HG02588 (cell line): ENCODE data around the gene RBP3.
"Not testable (repeated sequence)": the region's sequence is repeated elsewhere in the genome, so short reads cannot be mapped to it uniquely, and the experiment has no call there.

ENCODE experiments used
- ATAC-seq: cut with Tn5 transposase; IDR thresholded peaks from one replicate; pipeline ENCODE4 v1.9.1; 2021; ENCODE audit warnings: mild to moderate bottlenecking, moderate library complexity; ENCODE audit not compliant: unreplicated experiment

RBP3 gene

DNA sequence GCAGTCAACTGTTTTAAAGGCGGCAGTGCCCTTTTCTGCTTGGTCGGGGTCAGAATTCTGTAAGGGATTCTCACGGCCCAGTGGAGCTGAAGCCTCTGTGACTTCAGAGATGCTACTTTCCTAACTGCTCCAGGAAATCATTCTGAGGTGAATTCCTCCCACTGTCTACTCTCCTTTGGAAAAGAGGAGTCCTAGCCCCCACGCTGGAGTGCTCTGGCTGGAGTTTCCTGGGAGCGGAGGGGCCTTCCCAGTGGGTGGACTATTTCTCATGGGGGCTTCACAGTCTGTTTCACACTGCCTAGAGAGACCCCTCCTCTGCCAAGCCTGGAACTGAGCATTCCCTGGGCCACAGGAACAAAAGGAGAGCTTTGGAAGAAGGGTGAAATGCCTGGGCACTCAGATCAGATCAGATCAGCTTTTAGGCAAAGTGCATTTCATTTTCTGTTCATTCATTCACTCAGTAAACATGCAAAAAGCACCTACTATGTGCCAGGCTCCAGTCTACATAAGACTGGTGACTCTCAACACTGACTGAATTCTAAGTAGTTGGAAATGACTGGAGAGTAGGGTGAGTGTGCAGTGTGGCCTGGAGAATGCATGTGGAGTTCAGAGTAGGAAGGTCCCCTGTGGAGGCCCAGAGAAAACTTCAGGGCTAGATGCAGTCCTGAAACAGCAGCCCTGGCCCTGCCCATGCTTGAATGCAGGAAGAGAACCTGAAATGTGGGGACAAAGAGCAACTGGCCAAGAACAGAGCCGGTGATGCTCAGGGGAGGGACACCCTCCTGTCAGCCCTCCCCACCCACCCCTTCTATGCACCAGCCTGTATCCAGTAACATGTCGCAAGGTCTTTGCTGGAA lies 23.7 kb downstream of the RBP3 start:
- no peak for ATAC-seq

DNA sequence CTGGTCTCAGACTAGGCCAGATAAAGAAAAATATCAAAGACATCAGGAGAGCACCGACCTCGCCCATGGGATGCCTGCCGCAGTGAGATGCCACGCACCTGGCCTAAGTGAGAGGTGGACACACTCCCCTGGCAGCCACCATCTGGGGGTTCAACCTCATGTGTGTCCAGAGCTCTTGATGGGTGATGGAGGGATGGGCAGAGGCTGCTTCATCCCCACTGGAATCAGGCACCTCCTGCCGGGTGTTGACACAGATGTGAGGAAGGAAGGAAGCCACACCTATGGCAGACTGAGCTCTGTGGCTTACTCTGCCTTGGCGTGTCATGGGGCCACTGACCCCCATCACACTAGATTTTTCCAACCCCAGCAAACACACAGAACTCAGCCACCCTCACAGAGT lies 24.6 kb downstream of the RBP3 start:
- ATAC-seq: no peak

DNA sequence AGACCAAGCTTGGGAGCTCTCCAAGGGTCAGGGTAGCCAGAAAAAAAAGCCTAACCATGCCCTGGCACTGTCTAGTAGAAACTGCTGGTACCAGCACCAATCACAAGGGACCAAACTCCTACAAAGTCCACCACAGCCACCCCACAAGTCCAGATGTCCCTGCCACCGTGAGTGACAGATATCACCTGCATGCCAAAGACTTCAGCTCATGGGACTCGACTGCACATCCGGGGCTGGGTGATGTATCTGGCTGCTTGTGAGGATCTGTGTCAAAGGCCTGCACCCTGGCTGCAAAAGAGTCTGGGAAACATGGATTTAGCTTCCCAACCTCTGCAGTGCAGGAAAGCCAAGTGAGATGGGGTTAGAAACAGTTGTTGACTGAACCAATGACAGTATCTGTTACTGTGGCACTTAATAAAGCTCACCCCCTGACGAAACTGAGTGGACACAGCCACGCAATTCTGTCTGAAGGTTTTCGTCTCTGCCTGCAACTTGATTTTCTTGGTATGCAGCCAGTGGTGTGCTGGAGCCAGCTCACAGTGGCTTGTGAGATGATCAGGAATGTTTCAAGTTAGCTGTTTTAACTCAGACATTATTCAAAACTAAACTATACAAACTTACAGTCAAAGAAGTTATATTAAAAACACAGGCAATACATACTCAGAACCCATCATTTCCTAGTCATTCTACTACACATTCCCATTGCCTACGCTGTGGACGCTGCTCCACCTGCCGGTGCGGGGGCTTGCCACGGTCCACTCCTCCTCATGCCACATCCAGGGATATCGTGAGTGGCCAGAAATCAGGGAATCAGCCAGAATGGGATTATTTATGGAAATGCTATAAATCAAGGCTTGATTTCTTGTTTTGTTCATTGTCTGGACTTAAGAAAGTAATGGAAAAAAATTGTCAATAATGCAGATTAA lies 26.7 kb downstream of the RBP3 start:
- no peak for ATAC-seq

DNA sequence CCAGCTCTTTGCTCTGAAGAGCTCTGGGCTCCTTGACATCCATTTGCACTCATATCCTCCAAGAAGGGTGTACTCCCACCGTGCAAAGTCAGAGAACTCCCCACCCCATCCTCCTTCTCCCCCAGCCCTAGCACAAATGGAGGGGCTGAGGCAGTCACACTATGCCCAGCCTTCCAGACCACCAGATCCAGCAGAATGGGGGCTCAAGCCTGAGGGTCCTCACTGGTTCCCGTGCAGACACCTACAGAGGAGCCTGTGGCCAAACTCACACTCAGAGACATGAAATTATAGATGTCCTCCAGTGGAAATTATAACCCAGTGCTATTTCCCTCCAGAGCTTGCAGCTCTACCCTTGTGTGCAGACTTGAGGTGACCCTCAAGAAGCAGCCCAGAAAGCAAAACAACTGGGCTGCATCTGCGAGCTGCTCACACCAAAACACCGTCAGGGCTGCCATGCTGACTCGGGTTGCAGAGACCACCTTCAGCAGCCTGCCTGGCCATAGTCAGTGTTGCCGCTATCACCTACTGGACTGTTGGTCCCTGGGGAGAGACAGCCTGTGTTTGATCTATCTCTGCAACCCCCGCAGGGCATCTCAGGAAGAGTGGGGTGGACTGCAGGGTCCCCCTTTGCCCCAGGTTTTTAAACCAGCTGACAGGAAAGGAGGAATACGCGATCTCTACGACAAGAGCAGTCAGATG lies 28.5 kb downstream of the RBP3 start:
- ATAC-seq: no peak

DNA sequence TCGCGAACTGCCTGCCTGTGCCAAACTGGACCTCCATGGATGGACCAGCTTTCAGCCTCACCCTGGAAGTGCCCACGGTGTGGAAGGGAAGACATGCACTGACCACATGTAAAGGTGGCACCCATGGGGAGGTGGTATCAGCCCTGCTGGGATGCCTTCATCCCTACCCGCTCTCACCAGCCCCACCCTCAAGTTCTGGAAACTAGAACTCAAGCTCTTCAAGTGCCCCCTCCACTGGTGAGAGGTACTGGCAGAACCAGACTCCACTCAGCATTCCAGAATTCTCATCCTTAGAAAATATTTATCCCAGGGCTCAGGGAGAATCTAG lies 30.0 kb downstream of the RBP3 start:
- no peak for ATAC-seq

DNA sequence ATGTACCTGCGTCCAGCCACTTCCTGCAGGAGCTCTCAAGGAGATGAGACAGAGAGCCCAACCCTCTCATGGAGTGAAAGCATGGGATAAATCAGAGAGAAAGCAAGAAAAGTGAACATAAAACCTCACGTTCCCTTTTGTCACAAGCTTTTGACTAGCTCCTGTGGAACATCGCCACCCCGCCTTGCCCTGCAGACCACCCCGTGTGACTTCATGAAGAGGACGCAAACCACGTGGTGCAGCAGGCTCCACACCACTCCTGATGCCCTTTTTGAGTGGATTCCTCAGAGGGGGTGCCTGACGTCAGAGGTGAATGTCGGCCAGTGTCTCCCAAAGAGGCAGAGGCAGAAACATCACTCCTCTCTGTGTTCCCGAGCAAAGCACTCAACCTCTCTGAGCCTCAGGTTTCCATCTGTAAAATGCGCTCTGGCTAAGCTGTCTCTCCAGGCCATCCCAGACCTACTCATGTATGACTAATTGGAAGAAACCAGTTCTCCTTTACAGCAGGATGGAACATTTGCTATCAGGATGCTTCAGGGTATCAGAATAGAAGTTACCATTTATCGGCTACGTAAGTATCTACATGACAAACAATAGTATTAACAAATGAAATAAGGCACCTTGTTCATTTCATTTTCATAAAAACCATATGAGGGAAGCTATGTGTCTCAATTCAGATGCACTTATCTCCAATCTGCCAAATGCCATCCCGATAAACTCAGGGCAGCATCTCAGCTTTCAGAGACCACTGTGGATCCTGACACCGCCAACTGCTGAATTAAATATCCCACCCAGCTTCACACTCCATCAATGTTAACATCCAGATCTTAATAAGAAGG lies 30.7 kb downstream of the RBP3 start:
- no peak for ATAC-seq

DNA sequence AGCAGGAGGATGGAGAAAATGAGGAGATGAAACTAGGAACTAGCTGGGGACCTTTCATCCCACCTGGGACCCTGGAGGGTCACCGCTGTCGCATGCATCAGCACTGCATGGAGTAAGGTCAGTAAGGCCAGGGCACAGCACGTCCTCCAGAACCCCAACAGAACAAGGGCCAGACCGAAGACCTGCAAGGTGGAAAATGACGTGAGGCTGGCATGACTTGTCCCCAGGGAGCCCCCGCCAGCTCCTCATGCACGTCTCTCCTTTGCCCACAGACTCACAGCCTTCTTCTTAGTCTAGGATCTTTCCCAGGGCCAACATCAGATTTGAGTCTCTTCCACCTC lies 31.3 kb downstream of the RBP3 start:
- no peak for ATAC-seq

DNA sequence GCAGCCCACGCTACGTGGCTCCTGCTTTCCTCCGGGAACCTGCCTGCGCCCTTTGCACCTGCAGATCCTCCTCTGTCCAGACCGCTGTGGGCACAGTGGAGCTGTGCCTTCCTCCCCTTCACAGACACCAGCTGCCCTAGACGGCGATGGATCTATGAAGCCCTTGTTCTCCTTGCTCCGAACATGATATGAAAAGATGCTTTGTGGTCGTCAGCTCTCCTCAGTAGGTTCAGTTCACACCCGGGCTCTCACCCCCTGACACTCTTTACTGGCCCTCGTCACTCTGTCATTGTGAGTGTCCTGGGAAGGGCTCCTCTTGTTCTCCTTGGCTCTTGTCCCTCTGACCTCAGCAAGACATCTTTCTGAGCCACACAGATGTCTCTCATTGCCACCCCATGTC lies 31.7 kb downstream of the RBP3 start:
- no peak for ATAC-seq

DNA sequence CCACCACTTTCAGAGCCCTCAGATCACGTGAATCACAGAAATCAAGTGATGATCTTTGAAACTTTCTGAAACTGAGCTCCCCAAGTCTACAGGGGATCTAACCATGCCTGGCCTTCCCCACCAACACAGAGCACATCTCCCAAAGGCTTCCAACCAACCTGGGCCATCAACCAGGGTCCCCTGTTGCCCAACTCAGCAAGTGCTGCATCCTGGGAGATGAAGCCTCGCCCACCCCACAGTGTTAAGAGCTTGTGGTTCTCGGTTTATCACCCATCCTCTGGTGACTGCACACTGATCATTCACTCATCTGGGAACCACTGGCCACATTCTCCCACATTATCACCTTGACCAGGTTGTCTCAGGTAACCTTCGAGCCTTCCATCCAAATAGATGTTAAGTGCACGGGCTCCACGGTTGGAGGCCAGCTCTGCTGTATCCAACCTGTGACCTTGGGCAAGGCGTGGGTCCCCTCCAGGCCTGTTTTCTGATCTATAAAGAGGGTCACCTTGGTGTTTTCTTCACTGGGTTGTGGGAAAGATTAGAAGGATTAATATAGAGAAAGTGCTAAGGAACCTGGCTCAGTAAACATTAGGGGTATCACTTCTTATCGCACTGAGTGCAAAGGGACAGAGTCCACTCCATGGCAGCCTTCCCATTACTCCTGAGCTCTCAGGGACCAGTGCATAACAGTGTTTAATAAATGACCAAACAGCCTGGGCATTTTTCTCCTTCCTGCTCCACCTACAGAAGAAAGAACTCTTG lies 32.4 kb downstream of the RBP3 start:
- ATAC-seq: no peak

DNA sequence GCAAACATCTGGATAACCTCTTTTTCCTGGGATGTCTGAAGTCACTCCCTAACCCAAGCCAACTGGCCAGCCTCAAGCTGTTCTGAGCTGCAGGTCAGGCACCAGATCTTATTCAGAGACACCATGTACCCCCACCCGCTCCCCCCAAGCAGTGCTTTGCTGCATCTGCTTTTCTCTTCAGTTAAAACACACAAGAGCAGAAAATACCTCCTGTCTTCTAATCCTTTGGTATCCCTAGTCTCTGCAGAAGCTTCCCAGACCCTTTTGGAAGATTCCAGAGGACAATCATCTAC lies 32.9 kb downstream of the RBP3 start:
- no peak for ATAC-seq

DNA sequence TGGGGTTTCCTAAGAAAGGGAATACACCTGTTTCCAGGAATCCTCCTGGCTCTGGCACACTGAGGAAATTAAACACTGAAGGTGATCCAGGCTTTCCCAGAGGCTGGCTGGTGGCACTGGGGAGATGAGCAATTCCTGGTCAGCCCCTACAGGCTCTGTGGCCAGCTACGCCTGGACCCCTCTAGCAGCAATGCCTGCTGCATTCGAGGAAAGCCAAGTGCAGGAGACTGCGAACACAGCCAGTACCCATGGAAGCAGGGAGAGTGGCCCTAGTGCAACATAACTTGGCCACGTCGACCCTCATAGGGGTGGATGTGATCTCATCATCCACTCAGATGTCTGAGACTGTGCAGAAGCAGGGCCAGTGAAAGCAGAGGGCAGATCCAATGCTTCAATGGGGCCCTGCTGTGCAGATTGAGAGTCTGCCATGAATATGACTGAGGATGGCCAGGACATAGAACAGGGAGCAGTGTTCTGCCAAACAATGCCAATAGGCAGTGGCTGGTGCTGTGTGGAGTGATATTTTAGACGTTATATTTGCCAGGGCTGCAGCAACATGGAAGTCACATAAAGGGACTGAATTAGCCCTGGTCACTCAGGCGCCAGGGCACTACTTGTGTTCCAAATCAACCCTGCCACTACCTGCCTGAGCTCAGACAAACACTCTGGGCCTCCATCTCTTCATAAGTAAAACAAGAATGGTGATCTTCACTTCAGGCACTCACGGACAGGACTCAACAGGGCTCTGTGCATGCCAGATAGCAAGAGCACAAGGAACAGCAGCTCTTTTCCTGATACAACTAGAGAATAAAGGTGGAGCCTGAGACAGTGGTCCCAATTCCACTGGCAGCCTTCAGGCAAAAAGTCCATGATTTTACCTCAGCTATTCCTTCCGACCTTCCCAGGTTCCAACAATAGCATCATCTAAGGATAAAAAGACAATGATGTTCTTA lies 33.5 kb downstream of the RBP3 start:
- no peak for ATAC-seq

DNA sequence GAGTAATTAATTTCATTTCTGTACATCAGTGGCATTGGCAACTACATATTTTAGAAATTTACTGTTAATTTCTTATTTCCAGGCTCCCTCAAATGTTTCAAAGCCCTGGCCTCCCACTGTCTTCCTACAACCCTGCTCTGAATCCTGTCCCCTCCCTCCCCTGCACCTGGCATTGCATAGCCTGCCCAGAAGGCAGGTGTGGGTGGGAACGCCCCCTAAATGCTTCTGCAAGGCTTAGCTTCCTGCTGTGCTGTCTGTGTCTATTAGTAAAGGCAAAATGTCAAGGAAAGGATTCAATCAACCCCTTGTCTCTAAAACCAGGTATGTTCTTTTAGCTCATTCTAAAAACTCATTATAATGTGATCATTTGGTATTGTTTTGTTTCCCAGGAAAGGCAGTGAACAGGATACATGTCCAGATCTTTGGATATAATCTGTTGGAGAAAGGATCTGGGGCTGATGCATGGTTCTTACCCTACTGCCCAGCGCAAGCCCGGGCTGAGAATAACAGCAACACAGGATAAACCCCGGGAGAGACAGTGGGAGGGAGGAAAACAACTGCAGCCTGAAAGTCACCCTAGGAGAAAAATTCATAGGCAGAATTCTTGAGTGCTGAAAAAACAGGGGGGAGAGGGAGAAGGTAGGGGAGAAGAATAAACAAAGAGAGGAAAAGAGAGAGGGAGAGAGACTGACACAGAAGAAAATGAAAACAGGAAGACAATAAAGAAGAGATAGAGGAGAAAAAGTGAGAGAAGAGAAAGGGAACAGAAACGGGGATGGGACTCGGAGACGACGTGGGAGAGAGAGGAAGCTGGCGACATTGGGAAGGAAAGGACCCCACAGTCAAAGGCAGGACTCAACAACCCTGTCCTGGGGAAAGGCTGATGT lies 35.3 kb downstream of the RBP3 start:
- no peak for ATAC-seq

DNA sequence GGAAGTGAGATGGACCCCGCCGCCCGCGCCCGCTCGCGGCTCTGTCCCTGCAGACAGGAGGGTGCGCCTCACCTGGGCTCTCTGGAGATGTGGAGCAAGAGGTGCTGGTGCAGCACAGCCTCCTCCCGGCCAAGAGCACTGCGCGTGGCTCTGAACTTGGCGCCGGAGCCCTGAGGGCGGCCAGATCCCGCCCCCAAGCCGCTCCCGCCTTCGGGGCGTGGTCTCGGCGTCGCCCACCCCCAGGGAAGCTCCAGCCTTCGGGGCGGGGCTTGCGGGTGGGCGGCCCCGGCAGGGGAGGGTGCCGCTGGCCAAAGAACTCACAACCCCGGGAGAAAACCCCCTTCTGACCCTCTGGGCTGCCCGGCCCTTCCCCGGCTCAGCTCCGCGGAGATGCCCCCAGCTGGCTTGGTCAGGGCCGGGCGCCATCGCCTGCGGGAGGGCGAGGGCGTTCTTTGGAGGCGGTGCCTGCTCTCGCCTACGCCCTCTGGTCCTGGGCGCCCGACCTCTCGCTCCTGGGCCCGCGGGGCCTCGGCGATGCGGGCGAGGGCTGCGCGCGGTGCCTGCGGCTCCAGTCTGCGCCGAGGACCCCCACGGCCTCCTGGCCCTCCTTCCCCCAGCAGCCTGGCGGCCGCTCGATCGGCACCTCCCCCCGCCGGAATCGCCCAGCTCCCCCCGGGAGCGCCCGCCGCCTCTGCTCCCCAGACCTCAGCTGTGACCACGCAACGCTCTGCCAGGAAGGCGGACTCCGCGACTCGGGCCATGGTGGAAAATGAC lies 36.2 kb downstream of the RBP3 start, which contains the start of gene ZNF488:
Gene ZNF488 (minus strand): TSS at position 146 of the 774 bp plus-strand sequence. CDS start 15,464 bp downstream, outside the sequence.
- ATAC-seq: peak; percentile 91

DNA sequence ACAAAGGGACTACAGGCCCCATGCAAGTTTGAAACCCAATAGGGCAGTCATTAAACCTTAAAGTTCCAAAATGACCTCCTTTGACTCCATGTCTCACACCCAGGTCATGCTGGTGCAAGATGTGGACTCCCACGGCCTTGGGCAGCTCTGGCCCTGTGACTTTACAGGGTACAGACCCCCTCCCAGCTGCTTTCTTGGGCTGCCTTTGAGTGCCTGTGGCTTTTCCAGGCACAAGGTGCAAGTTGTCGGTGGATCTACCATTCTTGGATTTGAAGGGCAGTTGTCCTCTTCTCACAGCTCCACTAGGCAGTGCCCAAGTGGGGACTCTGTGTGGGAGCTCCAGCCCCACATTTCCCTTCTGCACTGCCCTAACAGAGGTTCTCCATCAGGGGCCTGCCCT lies 37.9 kb downstream of the RBP3 start:
- not testable (repeated sequence) for ATAC-seq

DNA sequence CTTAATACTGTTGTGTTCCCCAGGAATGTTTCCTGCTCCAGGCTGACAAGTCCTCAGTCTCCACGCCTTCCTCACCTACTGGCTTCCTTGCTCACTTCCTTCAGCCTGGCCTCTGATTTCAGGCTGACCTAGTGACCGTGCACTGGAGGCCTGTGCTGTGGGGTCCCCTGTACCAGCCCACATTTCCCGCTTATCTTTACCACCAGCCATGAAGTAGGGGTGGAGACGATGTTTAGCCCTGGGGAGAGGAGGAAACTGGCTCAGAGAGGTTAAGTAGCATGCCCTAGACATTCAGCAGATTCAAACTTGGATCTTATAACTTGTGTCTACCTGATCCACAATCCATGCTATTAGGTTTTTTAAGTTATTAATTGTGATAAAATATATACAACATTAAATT lies 40.7 kb downstream of the RBP3 start:
- no peak for ATAC-seq

DNA sequence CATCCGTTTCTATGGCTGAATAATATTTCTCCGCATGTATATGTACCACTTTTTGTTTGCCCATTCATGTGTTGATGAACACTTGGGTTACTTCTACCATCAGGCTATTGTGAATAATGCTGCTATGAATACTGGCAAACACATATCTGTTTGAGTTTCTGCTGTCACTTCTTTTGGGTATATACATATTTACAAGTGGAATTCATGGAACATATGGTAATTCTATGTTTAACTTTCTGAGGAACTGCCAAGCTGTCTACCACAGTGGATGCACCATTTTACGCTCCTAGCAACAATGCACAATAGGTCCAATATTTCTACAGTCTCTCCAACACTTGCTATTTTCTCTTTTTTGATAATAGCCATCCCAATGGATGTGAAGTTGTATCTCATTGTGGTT lies 41.5 kb downstream of the RBP3 start:
- no peak for ATAC-seq

DNA sequence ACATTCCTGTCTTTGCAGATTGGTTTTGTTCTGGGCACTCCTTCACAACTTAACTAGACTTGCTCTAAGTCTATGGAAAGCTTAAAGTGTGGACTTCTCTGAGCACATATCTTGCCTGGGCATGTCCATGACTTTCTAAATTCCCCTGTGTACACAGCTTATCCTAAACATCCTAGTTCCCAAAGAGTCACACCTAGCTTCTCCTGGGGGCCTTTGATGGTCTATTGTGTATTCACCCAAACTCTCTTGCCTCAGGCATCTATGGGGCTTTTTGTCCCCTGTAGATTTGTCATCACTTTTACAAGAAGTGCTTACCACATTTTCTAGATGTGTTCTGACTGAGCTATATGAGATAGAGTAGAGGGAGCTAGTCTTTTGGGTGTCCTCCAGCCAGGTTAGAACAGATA lies 48.2 kb downstream of the RBP3 start:
- ATAC-seq: no peak
